ENCODE results near the gene HOXA13.

HOXA13 gene

GRCh38 chr7:27145165-27145913, 54.6 kb downstream of the HOXA13 start:
- H3K27me3 ChIP-seq (ENCODE audit: low read depth, low read length), result no peaks in the 10 kb centered on the region; the same call in 1 of the 2 replicates
- no peak overlapping the region for H3K27ac ChIP-seq (ENCODE audit: low read length)
- TF ChIP-seq CTCF (IDR thresholded peaks at IDR 0.05; ENCODE audit: low read depth, low read length) (no peak), EZH2phosphoT487 (IDR thresholded peaks at IDR 0.05; ENCODE audit: low read depth) (no peak)
- H3K4me3 ChIP-seq (ENCODE audit: low read length), result no peak overlapping the region
- no peaks in the 10 kb centered on the region for H3K36me3 ChIP-seq (replicated peaks; ENCODE audit: low read depth, low read length)
- no peak overlapping the region for H3K9ac ChIP-seq (ENCODE audit: low read length)
- peaks cover 12% of the 10 kb centered on the region for H3K79me2 ChIP-seq (ENCODE audit: low read length)
- no peaks in the 10 kb centered on the region for H3K9me3 ChIP-seq (ENCODE audit: insufficient read depth, low read length)
- H3K4me1 ChIP-seq (ENCODE audit: low read length), result peaks cover 9% of the 10 kb centered on the region; the same call in 1 of the 2 replicates
- no peak overlapping the region for H3K4me2 ChIP-seq (ENCODE audit: low read length)
- H4K20me1 ChIP-seq (ENCODE audit: insufficient read depth, low read length), result no peaks in the 10 kb centered on the region
- H2AFZ ChIP-seq (ENCODE audit: low read depth, low read length), result no peak overlapping the region

GRCh38 chr7:27144781-27145164, 55.1 kb downstream of the HOXA13 start:
- no peak overlapping the region for H3K27ac ChIP-seq (ENCODE audit: low read length)
- H3K4me3 ChIP-seq (ENCODE audit: low read length), result no peak overlapping the region
- no peaks in the 10 kb centered on the region for H3K36me3 ChIP-seq (replicated peaks; ENCODE audit: low read depth, low read length)
- H3K9me3 ChIP-seq (ENCODE audit: insufficient read depth, low read length), result no peaks in the 10 kb centered on the region
- no peak overlapping the region for H3K9ac ChIP-seq (ENCODE audit: low read length)
- H4K20me1 ChIP-seq (ENCODE audit: insufficient read depth, low read length), result no peaks in the 10 kb centered on the region
- H3K4me2 ChIP-seq (ENCODE audit: low read length), result no peak overlapping the region
- no peak overlapping the region for H2AFZ ChIP-seq (ENCODE audit: low read depth, low read length)
- H3K4me1 ChIP-seq (ENCODE audit: low read length), result peaks cover 9% of the 10 kb centered on the region; the same call in 1 of the 2 replicates
- peaks cover 7% of the 10 kb centered on the region for H3K79me2 ChIP-seq (ENCODE audit: low read length)
- no peaks in the 10 kb centered on the region; the same call in 1 of the 2 replicates for H3K27me3 ChIP-seq (ENCODE audit: low read depth, low read length)
- TF ChIP-seq EZH2phosphoT487 (IDR thresholded peaks at IDR 0.05; ENCODE audit: low read depth) (no peak), CTCF (IDR thresholded peaks at IDR 0.05; ENCODE audit: low read depth, low read length) (no peak)
